ENCODE data around the gene ADGRG7.
"Not testable (repeated sequence)": the region's sequence is repeated elsewhere in the genome, so short reads cannot be mapped to it uniquely, and the experiment has no call there.

Gene ADGRG7, protein sequence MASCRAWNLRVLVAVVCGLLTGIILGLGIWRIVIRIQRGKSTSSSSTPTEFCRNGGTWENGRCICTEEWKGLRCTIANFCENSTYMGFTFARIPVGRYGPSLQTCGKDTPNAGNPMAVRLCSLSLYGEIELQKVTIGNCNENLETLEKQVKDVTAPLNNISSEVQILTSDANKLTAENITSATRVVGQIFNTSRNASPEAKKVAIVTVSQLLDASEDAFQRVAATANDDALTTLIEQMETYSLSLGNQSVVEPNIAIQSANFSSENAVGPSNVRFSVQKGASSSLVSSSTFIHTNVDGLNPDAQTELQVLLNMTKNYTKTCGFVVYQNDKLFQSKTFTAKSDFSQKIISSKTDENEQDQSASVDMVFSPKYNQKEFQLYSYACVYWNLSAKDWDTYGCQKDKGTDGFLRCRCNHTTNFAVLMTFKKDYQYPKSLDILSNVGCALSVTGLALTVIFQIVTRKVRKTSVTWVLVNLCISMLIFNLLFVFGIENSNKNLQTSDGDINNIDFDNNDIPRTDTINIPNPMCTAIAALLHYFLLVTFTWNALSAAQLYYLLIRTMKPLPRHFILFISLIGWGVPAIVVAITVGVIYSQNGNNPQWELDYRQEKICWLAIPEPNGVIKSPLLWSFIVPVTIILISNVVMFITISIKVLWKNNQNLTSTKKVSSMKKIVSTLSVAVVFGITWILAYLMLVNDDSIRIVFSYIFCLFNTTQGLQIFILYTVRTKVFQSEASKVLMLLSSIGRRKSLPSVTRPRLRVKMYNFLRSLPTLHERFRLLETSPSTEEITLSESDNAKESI

DNA sequence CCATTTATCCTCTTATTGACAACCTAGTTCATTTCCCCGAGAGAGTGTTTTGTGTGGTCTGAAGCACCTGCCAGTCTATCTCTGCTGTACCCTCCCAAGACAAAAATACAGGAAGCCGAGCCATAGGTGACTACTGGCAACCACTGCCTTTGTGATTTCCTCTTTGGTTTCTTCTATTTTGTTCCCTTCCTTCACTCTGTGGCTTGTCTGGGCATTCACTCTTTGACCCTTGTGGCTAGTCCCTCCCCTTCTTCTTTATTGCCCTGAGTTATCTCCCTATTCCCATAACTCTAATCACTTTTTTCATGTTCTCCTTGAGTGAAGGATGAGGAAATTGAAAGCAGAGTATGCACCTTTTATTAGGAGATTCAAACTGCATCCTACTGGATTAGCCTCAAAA is at the start of gene ADGRG7:
Gene ADGRG7 (plus strand): TSS at position 297 of the 400 bp plus-strand sequence. CDS start 256 bp downstream, outside the sequence.
- DNase-seq (ENCODE audit: low read depth): no peak

DNA sequence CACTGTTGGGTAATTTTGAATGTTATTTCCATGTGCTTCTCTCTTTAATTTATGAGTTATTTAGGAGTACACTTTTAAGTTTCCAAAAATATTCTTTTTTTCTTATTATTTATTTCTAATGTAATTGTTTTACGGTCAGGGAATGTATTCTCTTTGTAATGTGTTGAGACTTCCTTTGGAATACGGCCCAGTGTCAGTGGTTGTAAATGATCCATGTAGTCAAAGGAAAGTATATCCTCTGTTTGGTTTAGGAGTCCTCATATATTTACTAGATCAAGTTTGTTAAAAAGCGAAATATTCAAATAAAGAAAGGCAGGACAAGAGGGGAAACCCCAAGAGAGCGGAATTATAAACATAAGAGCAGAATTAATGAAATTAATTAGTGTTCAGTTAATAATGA is 49.0 kb upstream of the ADGRG7 start:
- no peak for DNase-seq (ENCODE audit: low read depth)

GRCh38 chr3:100561459-100562158 is 47.8 kb upstream of the ADGRG7 start:
- DNase-seq (ENCODE audit: low read depth): no peak

GRCh38 chr3:100562224-100562857 is 47.1 kb upstream of the ADGRG7 start:
- DNase-seq (ENCODE audit: low read depth): no peak

DNA sequence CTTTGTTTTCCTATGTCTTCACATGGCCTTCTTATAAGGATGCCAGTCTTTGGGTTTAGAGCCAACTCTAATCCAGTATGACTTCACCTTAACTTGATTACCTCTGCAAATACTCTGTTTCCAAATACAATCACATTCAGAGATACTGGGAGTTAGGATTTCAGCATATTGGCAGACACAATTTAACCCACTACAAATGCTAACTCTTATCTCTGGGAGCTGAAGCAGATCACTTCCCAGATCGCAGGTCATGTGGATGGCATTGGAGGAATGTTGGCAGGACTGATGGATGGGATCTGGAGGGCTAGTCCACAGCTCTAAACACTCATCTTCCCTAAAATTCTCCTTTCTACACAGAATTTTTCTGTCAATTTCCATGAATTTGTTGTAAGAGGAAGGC is 46.2 kb upstream of the ADGRG7 start:
- DNase-seq (ENCODE audit: low read depth): no peak

- DNase-seq (ENCODE audit: low read depth): no peak
These were observed 45.7 kb upstream of the ADGRG7 start for GRCh38 chr3:100563652-100564211.

GRCh38 chr3:100570811-100571210 is 38.6 kb upstream of the ADGRG7 start:
- DNase-seq (ENCODE audit: low read depth): no peak

GRCh38 chr3:100574536-100574935 is 34.9 kb upstream of the ADGRG7 start:
- DNase-seq (ENCODE audit: low read depth): no peak

DNA sequence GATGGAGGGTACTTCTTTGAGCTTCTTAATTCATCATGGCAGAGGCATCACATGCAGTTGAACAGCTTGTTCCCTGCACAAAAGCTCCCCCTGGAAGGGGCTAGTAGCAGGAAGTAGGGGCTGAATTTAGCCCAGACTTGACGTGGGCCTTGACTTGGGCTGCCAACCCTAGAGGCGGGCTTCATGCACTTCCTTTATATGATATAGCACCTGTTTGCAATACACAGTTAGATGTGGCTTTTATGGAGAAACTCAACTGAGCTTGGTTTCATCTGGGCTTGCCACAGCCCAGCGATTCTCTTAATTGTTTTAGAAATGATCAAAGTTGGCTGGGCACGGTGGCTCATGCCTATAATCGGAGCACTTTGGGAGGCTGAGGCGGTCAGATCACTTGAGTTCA is 33.7 kb upstream of the ADGRG7 start:
- DNase-seq (ENCODE audit: low read depth): no peak

DNA sequence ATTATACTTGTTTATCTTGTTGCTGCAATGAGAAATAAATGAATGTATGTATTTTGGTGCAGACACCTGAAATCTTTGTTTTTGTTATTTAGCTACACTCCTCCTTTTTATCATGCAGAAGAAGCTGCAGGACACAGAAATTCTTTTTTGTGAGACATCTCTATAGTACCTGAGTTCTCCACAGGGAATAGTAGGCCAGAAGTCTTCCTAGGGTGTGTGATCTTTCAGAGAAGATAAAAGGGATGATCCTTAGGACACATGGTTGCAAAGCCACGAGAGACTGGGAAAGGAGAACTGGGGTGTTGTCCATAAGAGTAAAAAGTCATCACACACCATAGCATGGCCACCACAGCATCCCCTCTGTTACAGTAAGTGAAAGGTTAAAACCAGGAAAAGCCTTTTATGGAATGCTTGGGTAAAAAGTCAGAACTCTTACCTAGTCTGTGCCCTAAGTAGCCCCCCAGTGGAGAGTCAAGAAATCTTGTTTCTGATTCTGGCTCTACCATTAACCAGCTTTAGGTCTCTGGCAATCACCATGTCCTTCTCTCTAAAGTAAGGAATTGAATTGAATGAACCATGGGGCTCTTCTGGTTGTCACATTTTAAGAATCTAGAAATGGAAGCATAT is 31.9 kb upstream of the ADGRG7 start:
- no peak for DNase-seq (ENCODE audit: low read depth)

DNA sequence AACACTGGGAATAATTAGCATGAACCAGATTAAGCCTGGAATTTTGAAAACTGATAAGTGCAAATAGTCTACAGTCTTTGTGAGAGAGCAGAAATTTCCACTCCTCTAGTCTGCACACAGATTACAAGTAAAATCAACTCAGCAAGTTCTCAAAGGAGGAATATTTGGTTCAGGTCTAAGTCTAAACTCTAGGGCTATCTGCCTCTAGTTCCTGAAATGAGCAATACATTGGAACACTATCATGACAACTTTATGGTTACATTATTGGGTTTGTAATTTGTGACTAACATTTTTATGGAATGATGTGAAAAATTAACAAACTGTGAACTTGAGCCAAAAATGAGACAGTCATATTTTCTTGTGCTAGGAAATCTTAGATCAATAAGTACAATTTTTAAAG is 30.8 kb upstream of the ADGRG7 start:
- no peak for DNase-seq (ENCODE audit: low read depth)

DNA sequence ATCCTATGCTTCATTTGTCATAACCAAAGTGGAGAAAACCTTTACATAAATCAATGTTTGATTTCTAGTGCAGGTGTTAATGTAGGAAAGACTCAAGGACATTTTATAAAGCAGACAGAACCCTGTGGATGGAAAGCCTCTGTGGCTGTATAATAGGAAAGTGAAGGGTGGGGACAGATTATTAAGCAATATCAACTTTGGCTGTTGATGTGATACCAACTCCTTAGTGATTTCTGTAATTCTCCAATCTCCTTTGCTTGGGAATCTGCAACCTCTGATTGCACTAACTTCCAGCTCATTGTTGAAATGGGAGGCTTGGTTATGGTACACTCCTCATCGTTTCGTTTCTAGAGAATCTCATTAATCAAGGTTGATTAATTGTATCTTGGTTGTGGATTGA is 29.3 kb upstream of the ADGRG7 start:
- DNase-seq (ENCODE audit: low read depth): no peak

GRCh38 chr3:100581650-100582049 is 27.8 kb upstream of the ADGRG7 start:
- no peak for DNase-seq (ENCODE audit: low read depth)

- not testable (repeated sequence) for DNase-seq (ENCODE audit: low read depth)
These were observed 27.2 kb upstream of the ADGRG7 start for GRCh38 chr3:100582157-100582556.

GRCh38 chr3:100584101-100584660 is 25.2 kb upstream of the ADGRG7 start:
- no peak for DNase-seq (ENCODE audit: low read depth)

- DNase-seq (ENCODE audit: low read depth): no peak
These were observed 22.6 kb upstream of the ADGRG7 start for GRCh38 chr3:100586832-100587231.

- no peak for DNase-seq (ENCODE audit: low read depth)
These were observed 21.1 kb upstream of the ADGRG7 start for GRCh38 chr3:100588251-100588650.

DNA sequence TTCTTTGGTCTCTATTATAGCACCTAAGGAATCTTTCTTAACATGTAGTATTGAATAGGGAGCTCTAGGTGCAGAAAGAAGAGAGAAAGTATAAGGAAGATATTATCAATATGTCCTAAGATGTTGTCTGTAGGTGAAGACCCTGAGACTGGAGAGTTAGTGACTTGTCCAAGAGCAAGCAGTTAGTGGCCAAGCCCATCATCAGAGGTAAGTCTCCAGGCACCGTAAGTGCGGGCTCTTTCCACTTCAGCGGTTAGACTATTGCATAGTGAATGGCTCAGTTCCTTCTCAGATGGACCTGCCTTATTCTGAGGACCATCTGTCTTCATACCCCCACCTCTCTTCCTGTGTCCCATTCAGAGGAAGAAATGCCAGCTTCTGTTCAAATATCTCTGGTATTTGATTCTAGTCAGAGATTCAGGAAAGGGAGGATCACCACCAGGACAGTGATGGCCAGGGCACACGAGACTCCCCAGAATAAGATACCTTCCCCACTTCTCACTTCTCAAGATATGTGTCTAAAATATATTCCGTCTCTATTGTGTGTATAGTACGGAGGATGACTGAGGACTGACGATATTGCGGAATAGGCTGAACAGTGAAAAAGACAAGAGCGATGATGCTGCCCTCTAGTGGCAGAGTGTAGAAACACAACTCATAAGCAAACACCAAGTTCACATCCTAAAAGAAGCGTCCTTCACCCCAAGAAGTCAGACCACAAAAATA is 19.1 kb upstream of the ADGRG7 start:
- DNase-seq (ENCODE audit: low read depth): no peak

GRCh38 chr3:100590840-100591147 is 18.6 kb upstream of the ADGRG7 start:
- DNase-seq (ENCODE audit: low read depth): no peak

GRCh38 chr3:100591411-100591810 is 18.0 kb upstream of the ADGRG7 start:
- no peak for DNase-seq (ENCODE audit: low read depth)

All from T-helper 22 cell (primary cell).